Measurements from ENCODE around the gene ELOB. TPM values are rescaled to one million over a fixed set of nuclear protein-coding genes. Genes with fewer than 3 reads are reported as not detected.

The ELOB gene
- total RNA-seq (100 to 1,000 TPM; 226 to 317 (median 296) TPM), polyA plus RNA-seq (100 to 1,000 TPM; 344 to 660 (median 388) TPM)
- long read RNA-seq, donor 1, transcript ELOB-203 (4 exons, 991 nt): major isoform, 114 of 167 reads
- long read RNA-seq, donor 1, transcript ELOB-202 (3 exons, 997 nt): minor isoform, 47 of 167 reads
- long read RNA-seq, donor 1, partial matches to known transcripts: 3 of 167 reads
- long read RNA-seq, donor 1, other reads (novel, unspliced or antisense): 1 of 167 reads
- long read RNA-seq, donor 2, transcript ELOB-202 (3 exons, 997 nt): minor isoform, 56 of 230 reads
- long read RNA-seq, donor 2, transcript ELOB-203 (4 exons, 991 nt): major isoform, 167 of 230 reads
- long read RNA-seq, donor 2, partial matches to known transcripts: 0 of 230 reads
- long read RNA-seq, donor 2, other reads (novel, unspliced or antisense): 5 of 230 reads

DNA sequence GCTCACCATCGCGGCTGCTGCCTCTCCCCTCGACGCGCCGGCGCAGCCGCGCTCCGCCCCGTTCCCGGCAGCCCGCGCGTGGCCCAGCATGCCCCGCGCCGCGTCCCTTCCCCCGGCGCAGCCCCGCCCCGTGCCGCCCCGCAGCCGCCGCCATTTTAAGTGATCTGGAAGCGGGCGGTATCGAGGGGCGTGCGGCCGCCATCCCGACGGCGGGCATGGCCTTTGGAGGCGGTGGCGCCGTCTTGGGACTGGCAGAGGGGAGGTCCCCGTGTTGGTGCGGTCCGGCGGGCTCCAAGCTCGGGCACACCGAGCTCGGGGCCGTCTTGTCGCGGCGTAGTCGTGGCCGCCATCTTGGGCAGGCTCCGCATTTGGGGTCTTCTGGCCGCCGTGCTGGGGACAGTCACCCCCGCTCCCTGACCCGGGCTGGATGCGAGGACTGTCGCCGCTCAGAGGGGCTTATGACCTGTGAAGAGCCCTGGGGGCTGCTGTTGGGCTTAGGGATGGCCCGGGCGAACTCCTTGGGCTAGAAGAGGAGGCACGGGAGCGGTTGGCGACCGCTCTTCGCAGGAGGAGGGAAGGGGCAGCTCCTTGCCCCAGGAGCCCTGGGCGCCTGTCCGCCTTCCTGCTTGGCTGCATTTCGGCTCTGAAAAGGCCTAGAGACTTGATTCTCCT lies at the start of gene ELOB:
ELOB (minus strand) TSS at position 50 of the 672 bp plus-strand sequence; CDS start at position 9, 41 bp downstream.
- intact Hi-C loops (cut with DNase I): no loop called here

DNA sequence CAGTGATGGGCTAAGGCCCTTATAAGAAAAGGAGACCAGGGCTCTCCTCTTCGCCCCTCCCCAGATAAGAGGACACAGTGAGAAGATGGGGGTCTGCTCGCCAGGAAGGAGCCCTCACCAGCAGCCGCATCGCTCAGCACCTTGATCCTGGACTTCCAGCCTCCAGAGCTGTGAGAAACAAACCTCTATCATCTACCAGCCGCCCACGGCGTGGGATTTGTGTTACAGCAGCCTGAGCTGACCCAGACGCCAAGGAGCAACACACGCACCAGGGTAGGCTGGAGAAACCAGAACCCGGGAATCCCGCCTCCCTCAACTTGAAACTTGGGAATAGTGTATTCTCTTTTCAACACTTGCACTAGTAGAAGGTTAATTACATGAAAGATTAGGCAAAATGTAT lies 48.8 kb upstream of the ELOB start:
- 53 to 65% (median 63%) methylated on average over 11 of the region's 11 CpGs for WGBS, 3 donors
- ATAC-seq (no peak), DNase-seq (peak in 1 of 2 donors; percentile 30)
- peaks cover 0 to 17% (median 3%) of the 10 kb centered on the region in 3 donors for H3K27me3 ChIP-seq (ENCODE audit: insufficient read depth in 3 of 3, low read length in 2 of 3)
- TF ChIP-seq, protein P1, sequence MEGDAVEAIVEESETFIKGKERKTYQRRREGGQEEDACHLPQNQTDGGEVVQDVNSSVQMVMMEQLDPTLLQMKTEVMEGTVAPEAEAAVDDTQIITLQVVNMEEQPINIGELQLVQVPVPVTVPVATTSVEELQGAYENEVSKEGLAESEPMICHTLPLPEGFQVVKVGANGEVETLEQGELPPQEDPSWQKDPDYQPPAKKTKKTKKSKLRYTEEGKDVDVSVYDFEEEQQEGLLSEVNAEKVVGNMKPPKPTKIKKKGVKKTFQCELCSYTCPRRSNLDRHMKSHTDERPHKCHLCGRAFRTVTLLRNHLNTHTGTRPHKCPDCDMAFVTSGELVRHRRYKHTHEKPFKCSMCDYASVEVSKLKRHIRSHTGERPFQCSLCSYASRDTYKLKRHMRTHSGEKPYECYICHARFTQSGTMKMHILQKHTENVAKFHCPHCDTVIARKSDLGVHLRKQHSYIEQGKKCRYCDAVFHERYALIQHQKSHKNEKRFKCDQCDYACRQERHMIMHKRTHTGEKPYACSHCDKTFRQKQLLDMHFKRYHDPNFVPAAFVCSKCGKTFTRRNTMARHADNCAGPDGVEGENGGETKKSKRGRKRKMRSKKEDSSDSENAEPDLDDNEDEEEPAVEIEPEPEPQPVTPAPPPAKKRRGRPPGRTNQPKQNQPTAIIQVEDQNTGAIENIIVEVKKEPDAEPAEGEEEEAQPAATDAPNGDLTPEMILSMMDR (IDR thresholded peaks at IDR 0.05): no peak
- H3K4me3 ChIP-seq: no peak overlapping the region
- H3K9me3 ChIP-seq: no peaks in the 10 kb centered on the region
- no peaks in the 10 kb centered on the region for H3K36me3 ChIP-seq (ENCODE audit: insufficient read depth in 1 of 2, low read depth in 1 of 2)
- H3K4me1 ChIP-seq: no peaks in the 10 kb centered on the region
- intact Hi-C loops (cut with DNase I): no loop called here
- H3K27ac ChIP-seq: no peak overlapping the region

More for the DNA sequence above, at the start of gene ELOB:
- H3K4me3 ChIP-seq: peak within 1 kb of the TSS; percentile 100
- H3K36me3 ChIP-seq (ENCODE audit: insufficient read depth in 1 of 2, low read depth in 1 of 2): peaks cover 0 to 27% of the 10 kb centered on the region in 2 donors
- TF ChIP-seq, protein P1 (IDR thresholded peaks at IDR 0.05): no peak
- no peaks in the 10 kb centered on the region for H3K9me3 ChIP-seq
- DNase-seq (peak; percentile 92 to 94), ATAC-seq (peak; percentile 89 to 96 (median 90))
- 0 to 1% (median 1%) methylated on average over 36 to 70 of the region's 70 CpGs for WGBS, 3 donors
- H3K27ac ChIP-seq: peak within 1 kb of the TSS; percentile 100
- peaks cover 26% of the 10 kb centered on the region for H3K4me1 ChIP-seq
- no peaks in the 10 kb centered on the region for H3K27me3 ChIP-seq (ENCODE audit: insufficient read depth in 3 of 3, low read length in 2 of 3)

DNA sequence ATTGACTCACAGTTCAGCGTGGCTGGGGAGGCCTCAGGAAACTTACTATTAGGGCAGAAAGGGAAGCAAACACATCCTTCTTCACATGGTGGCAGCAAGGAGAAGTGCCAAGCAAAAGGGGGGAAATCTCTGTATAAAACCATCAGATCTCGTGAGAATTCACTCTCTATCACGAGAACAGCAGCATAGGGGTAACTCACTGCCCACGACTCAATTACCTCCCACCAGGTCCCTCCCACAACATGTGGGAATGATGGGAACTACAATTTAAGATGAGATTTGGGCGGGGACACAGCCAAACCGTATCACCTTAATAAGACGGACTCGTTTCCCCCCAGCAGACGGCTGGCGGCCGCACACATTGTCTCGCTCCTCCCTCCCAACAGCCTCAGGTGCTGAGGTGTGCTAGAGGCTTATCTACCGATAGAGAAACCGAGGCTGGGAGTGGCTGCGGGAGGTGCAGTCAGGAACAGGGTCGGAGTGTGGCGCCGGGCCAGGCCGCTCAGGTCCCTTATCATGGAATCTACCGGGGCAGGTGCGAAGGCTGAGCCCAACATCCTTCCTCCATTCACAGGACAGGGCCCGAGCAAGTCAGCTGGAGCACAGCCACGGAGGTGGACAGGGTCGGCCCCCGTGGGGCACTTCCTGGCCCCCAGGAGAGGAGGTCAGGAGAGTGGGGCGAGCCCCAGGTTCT lies 48.1 kb upstream of the ELOB start:
- H3K27ac ChIP-seq: no peak overlapping the region
- ATAC-seq (no peak), DNase-seq (peak in 1 of 2 donors; percentile 46)
- WGBS, 3 donors: 76 to 79% (median 78%) methylated on average over 26 of the region's 26 CpGs
- no peaks in the 10 kb centered on the region for H3K36me3 ChIP-seq (ENCODE audit: insufficient read depth in 1 of 2, low read depth in 1 of 2)
- H3K4me1 ChIP-seq: no peaks in the 10 kb centered on the region
- TF ChIP-seq, protein P1 (IDR thresholded peaks at IDR 0.05): no peak
- H3K4me3 ChIP-seq: no peak overlapping the region
- intact Hi-C loops (cut with DNase I): no loop called here
- H3K27me3 ChIP-seq (ENCODE audit: insufficient read depth in 3 of 3, low read length in 2 of 3): peaks cover 0 to 11% (median 5%) of the 10 kb centered on the region in 3 donors
- H3K9me3 ChIP-seq: no peaks in the 10 kb centered on the region

DNA sequence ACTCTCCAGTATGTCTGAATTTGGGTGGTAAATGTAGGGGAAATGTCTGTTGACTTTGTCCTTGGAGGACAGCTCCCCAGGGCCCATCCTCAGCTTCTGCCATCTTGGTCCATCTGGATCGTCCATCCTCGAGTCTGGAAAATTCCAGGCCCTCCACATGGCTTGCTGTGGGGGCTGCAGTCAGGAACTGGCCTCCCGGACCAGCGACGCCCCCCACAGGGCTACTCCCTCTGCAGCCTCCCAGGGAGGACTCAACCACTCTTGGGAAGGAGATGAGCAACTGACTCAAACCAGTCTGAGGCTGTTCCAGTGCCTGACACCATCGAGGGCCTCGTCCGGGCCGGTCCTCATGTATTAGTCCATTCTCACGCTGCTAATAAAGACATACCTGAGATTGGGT lies 47.5 kb upstream of the ELOB start:
- Histone ChIP-seq H3K9me3 (no peaks in the 10 kb centered on the region), H3K4me3 (no peak overlapping the region), H3K36me3 (ENCODE audit: insufficient read depth in 1 of 2, low read depth in 1 of 2) (no peaks in the 10 kb centered on the region), H3K27ac (no peak overlapping the region), H3K27me3 (ENCODE audit: insufficient read depth in 3 of 3, low read length in 2 of 3) (peaks cover 0 to 5% (median 5%) of the 10 kb centered on the region in 3 donors), H3K4me1 (no peaks in the 10 kb centered on the region)
- WGBS, 3 donors: 68 to 74% (median 70%) methylated on average over 10 of the region's 10 CpGs
- TF ChIP-seq, protein P1 (IDR thresholded peaks at IDR 0.05): no peak
- intact Hi-C loops (cut with DNase I): no loop called here
- DNase-seq: peak in 1 of 2 donors; percentile 40
- ATAC-seq: no peak

All from psoas muscle (tissue), 8 donors.